ENCODE data around the gene FOXD3.

GRCh38 chr1:63289135-63289534 lies 33.2 kb upstream of the FOXD3 start:
- TF ChIP-seq CTCF (IDR thresholded peaks at IDR 0.05), result no peak
- TF ChIP-seq EP300 (IDR thresholded peaks at IDR 0.05), result no peak
- no peak for TF ChIP-seq POLR2A (IDR thresholded peaks at IDR 0.05)
- no peak for TF ChIP-seq POLR2AphosphoS5 (IDR thresholded peaks at IDR 0.05)
